Liver (tissue), 3 donors: ENCODE data around the gene SREK1.

Experiments
- EGR1 ChIP-seq, 2 donors: IDR thresholded peaks; 2 replicates each; pipeline ENCODE4 v1.6.1; 2016 to 2018; ENCODE audit warnings: antibody characterized with exemption in 2 of 2, low read depth in 2 of 2
- FOXA1 ChIP-seq: IDR thresholded peaks from 2 replicates; pipeline ENCODE4 v1.6.1; 2016; ENCODE audit warnings: antibody characterized with exemption
- GABPA ChIP-seq, 2 donors: IDR thresholded peaks in 1 of 2; conservative IDR thresholded peaks in 1 of 2; 2 replicates each; pipeline ENCODE4 v1.6.1; 2016; ENCODE audit warnings: antibody characterized with exemption in 2 of 2, mild to moderate bottlenecking in 1 of 2, moderate library complexity in 1 of 2
- JUND ChIP-seq, 2 donors: IDR thresholded peaks; 2 replicates each; pipeline ENCODE4 v1.6.1; 2016; ENCODE audit warnings: antibody characterized with exemption in 2 of 2
- RXRA ChIP-seq, 2 donors: IDR thresholded peaks; 2 replicates each; pipeline ENCODE4 v1.6.1; 2017 to 2018; ENCODE audit warnings: antibody characterized with exemption in 2 of 2, mild to moderate bottlenecking in 1 of 2
- SP1 ChIP-seq: IDR thresholded peaks from 2 replicates; pipeline ENCODE4 v1.6.1; 2018; ENCODE audit warnings: antibody characterized with exemption, mild to moderate bottlenecking
- TAF1 ChIP-seq: conservative IDR thresholded peaks from 2 replicates; pipeline ENCODE4 v1.6.1; 2016; ENCODE audit warnings: antibody characterized with exemption, mild to moderate bottlenecking
- YY1 ChIP-seq: IDR thresholded peaks from 2 replicates; pipeline ENCODE4 v1.6.1; 2016; ENCODE audit warnings: antibody characterized with exemption, mild to moderate bottlenecking
- TF ChIP-seq, protein P1 (sequence below): IDR thresholded peaks from 2 replicates; pipeline ENCODE4 v1.6.1; 2016; ENCODE audit warnings: antibody characterized with exemption
- TF ChIP-seq, protein P2 (sequence below): fragments of 150-350 bp; IDR thresholded peaks from 2 replicates; pipeline ENCODE4 v1.5.1; 2017; ENCODE audit warnings: improper control_type of control experiment, low read depth, low read length; ENCODE audit not compliant: missing input control
- TF ChIP-seq, protein P3 (sequence below): IDR thresholded peaks from 2 replicates; pipeline ENCODE4 v1.6.1; 2016; ENCODE audit warnings: antibody characterized with exemption, mild to moderate bottlenecking
- TF ChIP-seq, protein P4 (sequence below): IDR thresholded peaks from 2 replicates; pipeline ENCODE4 v1.6.1; 2016; ENCODE audit warnings: antibody characterized with exemption
- TF ChIP-seq, protein P5 (sequence below): IDR thresholded peaks from 2 replicates; pipeline ENCODE4 v1.6.1; 2016; ENCODE audit warnings: antibody characterized with exemption
- donor health status: healthy.
- donor health status: healthy.

DNA sequence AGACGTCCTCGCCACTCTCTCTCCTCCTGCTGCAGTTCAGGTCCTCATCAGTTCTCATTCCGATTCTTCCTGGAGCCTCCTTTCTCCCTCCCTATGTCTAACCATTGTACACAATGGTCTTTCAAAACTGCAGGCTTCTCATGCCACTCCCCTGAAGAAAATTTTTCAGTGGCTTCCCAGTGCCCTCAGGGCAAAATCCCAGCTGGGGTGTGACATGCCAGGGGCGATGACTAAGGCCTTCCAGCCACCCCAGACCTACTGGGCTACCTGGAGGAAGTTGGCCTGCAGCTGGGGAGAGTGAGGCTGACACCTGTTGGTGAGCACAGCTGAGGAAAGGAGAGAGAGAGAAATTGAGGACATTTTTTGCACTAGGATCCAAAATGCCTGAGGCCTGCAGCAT, 65.2 kb downstream of the SREK1 start:
- TF ChIP-seq, protein P1, sequence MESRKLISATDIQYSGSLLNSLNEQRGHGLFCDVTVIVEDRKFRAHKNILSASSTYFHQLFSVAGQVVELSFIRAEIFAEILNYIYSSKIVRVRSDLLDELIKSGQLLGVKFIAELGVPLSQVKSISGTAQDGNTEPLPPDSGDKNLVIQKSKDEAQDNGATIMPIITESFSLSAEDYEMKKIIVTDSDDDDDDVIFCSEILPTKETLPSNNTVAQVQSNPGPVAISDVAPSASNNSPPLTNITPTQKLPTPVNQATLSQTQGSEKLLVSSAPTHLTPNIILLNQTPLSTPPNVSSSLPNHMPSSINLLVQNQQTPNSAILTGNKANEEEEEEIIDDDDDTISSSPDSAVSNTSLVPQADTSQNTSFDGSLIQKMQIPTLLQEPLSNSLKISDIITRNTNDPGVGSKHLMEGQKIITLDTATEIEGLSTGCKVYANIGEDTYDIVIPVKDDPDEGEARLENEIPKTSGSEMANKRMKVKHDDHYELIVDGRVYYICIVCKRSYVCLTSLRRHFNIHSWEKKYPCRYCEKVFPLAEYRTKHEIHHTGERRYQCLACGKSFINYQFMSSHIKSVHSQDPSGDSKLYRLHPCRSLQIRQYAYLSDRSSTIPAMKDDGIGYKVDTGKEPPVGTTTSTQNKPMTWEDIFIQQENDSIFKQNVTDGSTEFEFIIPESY: no peak
- TF ChIP-seq, protein P2, sequence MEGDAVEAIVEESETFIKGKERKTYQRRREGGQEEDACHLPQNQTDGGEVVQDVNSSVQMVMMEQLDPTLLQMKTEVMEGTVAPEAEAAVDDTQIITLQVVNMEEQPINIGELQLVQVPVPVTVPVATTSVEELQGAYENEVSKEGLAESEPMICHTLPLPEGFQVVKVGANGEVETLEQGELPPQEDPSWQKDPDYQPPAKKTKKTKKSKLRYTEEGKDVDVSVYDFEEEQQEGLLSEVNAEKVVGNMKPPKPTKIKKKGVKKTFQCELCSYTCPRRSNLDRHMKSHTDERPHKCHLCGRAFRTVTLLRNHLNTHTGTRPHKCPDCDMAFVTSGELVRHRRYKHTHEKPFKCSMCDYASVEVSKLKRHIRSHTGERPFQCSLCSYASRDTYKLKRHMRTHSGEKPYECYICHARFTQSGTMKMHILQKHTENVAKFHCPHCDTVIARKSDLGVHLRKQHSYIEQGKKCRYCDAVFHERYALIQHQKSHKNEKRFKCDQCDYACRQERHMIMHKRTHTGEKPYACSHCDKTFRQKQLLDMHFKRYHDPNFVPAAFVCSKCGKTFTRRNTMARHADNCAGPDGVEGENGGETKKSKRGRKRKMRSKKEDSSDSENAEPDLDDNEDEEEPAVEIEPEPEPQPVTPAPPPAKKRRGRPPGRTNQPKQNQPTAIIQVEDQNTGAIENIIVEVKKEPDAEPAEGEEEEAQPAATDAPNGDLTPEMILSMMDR: no peak
- TF ChIP-seq, protein P3, sequence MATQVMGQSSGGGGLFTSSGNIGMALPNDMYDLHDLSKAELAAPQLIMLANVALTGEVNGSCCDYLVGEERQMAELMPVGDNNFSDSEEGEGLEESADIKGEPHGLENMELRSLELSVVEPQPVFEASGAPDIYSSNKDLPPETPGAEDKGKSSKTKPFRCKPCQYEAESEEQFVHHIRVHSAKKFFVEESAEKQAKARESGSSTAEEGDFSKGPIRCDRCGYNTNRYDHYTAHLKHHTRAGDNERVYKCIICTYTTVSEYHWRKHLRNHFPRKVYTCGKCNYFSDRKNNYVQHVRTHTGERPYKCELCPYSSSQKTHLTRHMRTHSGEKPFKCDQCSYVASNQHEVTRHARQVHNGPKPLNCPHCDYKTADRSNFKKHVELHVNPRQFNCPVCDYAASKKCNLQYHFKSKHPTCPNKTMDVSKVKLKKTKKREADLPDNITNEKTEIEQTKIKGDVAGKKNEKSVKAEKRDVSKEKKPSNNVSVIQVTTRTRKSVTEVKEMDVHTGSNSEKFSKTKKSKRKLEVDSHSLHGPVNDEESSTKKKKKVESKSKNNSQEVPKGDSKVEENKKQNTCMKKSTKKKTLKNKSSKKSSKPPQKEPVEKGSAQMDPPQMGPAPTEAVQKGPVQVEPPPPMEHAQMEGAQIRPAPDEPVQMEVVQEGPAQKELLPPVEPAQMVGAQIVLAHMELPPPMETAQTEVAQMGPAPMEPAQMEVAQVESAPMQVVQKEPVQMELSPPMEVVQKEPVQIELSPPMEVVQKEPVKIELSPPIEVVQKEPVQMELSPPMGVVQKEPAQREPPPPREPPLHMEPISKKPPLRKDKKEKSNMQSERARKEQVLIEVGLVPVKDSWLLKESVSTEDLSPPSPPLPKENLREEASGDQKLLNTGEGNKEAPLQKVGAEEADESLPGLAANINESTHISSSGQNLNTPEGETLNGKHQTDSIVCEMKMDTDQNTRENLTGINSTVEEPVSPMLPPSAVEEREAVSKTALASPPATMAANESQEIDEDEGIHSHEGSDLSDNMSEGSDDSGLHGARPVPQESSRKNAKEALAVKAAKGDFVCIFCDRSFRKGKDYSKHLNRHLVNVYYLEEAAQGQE: no peak
- TF ChIP-seq, protein P4, sequence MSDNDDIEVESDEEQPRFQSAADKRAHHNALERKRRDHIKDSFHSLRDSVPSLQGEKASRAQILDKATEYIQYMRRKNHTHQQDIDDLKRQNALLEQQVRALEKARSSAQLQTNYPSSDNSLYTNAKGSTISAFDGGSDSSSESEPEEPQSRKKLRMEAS: no peak
- no peak for TF ChIP-seq TAF1
- TF ChIP-seq, protein P5, sequence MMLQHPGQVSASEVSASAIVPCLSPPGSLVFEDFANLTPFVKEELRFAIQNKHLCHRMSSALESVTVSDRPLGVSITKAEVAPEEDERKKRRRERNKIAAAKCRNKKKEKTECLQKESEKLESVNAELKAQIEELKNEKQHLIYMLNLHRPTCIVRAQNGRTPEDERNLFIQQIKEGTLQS: no peak
- TF ChIP-seq GABPA (IDR thresholded peaks at IDR 0.05 in 1 of 2, conservative IDR thresholded peaks at IDR 0.05 in 1 of 2): no peak
- no peak for TF ChIP-seq RXRA (IDR thresholded peaks at IDR 0.05)
- TF ChIP-seq FOXA1: no peak
- TF ChIP-seq EGR1 (IDR thresholded peaks at IDR 0.05; ENCODE audit: low read depth in 2 of 2): no peak
- no peak for TF ChIP-seq JUND (IDR thresholded peaks at IDR 0.05)
- no peak for TF ChIP-seq YY1
- no peak for TF ChIP-seq SP1
